Testis (tissue), 3 donors: Measurements from ENCODE around the gene XRCC4. TPM values are rescaled to one million over a fixed set of nuclear protein-coding genes. Genes with fewer than 3 reads are reported as not detected.
A peak's percentile ranks its signal among the peaks of the same experiment; 100 is the strongest.

ENCODE experiments used
- DNase-seq: peaks from one replicate; pipeline ENCODE4 v3.0.0-alpha.2; 2019
- H3K27ac ChIP-seq, 2 donors: fragments of 200-600 bp; sonication (generic); one replicate each; pipeline ENCODE4 v1.5.1; 2019
- H3K27me3 ChIP-seq: fragments of 200-600 bp; sonication (generic); one replicate; pipeline ENCODE4 v1.5.1; 2019
- H3K36me3 ChIP-seq: fragments of 200-600 bp; sonication (generic); one replicate; pipeline ENCODE4 v1.5.1; 2017; ENCODE audit warnings: low read depth; ENCODE audit errors: missing control alignments
- H3K4me1 ChIP-seq: fragments of 200-600 bp; sonication (generic); one replicate; pipeline ENCODE4 v1.5.1; 2019
- H3K4me3 ChIP-seq, 2 donors: fragments of 200-600 bp; sonication (generic); one replicate each; pipeline ENCODE4 v1.5.1; 2017 to 2019
- H3K9me3 ChIP-seq: fragments of 200-600 bp; sonication (generic); one replicate; pipeline ENCODE4 v1.5.1; 2017
- POLR2A ChIP-seq: fragments of 450-650 bp; IDR thresholded peaks from one replicate; pipeline ENCODE4 v1.6.1; 2017; ENCODE audit warnings: antibody characterized with exemption, mild to moderate bottlenecking, moderate library complexity
- WGBS, 2 donors: methylation state at CpG; one replicate each; pipeline ENCODE4 v1.1.5; 2018; 5-methylcytosine and 5-hydroxymethylcytosine counted together
- intact Hi-C: fragments of 100-400 bp; cut with DNase I; formaldehyde crosslinking; loops from one replicate; pipeline ENCODE4 v1.15.1; 2023; ENCODE audit warnings: low total_unique reads
- polyA plus RNA-seq: library from polyadenylated mRNA; stranded (reverse); fragments of 350-450 nt; fragmentation: Illumina TruSeq; extraction: RNeasy Lipid Tissue Mini Kit (QIAGEN cat#74804); gene quantifications from one replicate; pipeline ENCODE4 v1.2.3, GENCODE V29; 2014; ENCODE audit warnings: low read depth, low replicate concordance; ENCODE audit not compliant: insufficient read depth
- total RNA-seq, 2 donors: library from RNA; depleted of rRNA; stranded (reverse); fragments of >200 nt; gene quantifications; one replicate each; pipeline ENCODE4 v1.2.3, GENCODE V29; 2016
- TF ChIP-seq, protein P1 (sequence below), 3 experiments: fragments of 450-650 bp in 2 of 3; fragments of 200-600 bp in 1 of 3; sonication (generic) in 1 of 3; IDR thresholded peaks; one replicate each; pipeline ENCODE4 v1.5.1; 2016 to 2019; ENCODE audit warnings: antibody characterized with exemption in 3 of 3, mild to moderate bottlenecking in 2 of 3, moderate library complexity in 1 of 3

Gene XRCC4
- total and polyA plus RNA-seq, 3 donors from 2014 or later, result 14.2 to 23.3 (median 17.1) TPM

DNA sequence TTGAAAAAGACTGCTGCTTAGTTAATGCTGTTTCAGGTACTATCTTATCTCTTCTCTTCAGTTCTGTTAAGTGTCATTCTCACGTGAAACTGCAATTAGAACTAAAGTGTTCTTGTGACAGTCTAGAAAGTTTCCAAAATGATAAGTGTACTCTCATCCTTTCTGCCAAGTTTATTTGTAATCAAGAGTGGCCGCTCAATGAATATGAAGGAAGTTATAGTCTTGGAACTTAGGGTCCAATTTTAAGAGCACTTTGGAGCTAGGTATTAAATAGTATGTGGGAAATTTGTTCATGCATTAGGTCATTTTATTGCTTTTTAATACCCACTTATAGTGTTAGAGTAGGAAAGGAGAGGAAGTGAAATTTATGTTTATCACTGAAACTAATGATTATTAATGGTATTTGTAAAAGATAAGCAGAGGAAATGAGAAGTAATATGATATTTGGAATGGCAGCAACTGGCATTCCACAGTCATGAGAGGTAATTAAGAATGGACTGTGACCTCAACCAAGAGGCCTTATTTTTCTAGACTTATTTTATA lies 20.4 kb downstream of the XRCC4 start:
- Histone ChIP-seq H3K27ac (peak overlapping the region in 1 of 2 donors; percentile 8), H3K27me3 (no peaks in the 10 kb centered on the region), H3K4me1 (no peaks in the 10 kb centered on the region), H3K9me3 (no peaks in the 10 kb centered on the region), H3K36me3 (no peaks in the 10 kb centered on the region), H3K4me3 (no peak overlapping the region)
- no peak for DNase-seq
- 67 to 90% methylated on average over 2 of the region's 2 CpGs for WGBS, 2 donors
- no peak for TF ChIP-seq POLR2A
- TF ChIP-seq, protein P1, sequence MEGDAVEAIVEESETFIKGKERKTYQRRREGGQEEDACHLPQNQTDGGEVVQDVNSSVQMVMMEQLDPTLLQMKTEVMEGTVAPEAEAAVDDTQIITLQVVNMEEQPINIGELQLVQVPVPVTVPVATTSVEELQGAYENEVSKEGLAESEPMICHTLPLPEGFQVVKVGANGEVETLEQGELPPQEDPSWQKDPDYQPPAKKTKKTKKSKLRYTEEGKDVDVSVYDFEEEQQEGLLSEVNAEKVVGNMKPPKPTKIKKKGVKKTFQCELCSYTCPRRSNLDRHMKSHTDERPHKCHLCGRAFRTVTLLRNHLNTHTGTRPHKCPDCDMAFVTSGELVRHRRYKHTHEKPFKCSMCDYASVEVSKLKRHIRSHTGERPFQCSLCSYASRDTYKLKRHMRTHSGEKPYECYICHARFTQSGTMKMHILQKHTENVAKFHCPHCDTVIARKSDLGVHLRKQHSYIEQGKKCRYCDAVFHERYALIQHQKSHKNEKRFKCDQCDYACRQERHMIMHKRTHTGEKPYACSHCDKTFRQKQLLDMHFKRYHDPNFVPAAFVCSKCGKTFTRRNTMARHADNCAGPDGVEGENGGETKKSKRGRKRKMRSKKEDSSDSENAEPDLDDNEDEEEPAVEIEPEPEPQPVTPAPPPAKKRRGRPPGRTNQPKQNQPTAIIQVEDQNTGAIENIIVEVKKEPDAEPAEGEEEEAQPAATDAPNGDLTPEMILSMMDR (IDR thresholded peaks at IDR 0.05), result no peak
- intact Hi-C loops, result no loop called here

DNA sequence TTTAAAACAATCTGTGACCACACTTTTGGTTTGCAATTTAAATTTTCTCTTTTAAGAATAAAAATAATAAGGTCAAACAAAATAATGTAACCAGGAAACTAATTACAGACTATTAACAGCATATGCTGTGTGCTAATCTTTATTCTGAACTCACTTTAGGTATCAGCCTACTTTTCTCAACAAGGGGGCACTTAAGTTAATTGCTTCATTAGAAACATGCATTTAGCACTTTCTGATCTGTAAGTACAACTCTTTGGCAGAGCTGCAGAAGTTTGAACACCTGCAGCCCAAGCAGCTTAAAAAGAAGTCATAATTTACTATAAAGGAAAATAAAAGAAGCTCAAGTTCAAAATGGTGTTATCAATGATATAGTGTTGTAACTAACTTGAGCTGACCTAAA lies 21.7 kb downstream of the XRCC4 start:
- TF ChIP-seq POLR2A, result no peak
- TF ChIP-seq, protein P1 (IDR thresholded peaks at IDR 0.05), result no peak
- intact Hi-C loops, result no loop called here

DNA sequence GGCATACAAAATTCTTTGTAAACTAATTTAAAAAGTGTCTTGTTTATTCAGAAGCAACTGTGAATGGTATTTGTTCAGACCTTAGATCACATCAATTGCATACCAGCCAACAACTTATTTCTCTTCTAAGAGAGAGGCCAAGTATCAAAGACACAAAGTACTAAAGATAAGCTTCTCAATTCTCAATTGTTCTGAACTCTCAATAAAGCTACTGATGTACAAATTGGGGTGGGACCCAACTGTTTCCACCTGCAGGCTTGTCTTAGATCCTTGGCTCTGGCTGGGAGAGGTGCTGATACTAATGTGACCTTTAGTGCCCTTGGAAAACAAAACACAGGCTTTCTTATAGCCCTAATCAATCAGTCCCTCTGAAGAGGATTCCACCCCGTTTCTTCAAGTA lies 22.1 kb downstream of the XRCC4 start:
- no peaks in the 10 kb centered on the region for H3K4me1 ChIP-seq
- intact Hi-C loops, result no loop called here
- peak; percentile 72 for DNase-seq
- no peaks in the 10 kb centered on the region for H3K9me3 ChIP-seq
- no peak overlapping the region for H3K4me3 ChIP-seq
- no peaks in the 10 kb centered on the region for H3K36me3 ChIP-seq
- WGBS, 2 donors, result 61 to 71% methylated on average over 1 of the region's 1 CpG
- no peak for TF ChIP-seq POLR2A
- TF ChIP-seq, protein P1 (IDR thresholded peaks at IDR 0.05), result no peak
- H3K27me3 ChIP-seq, result no peaks in the 10 kb centered on the region
- H3K27ac ChIP-seq, result peak overlapping the region; percentile 3 to 36

More for the DNA sequence above, 21.7 kb downstream of the XRCC4 start:
- DNase-seq, result peak; percentile 15
- no peak overlapping the region for H3K4me3 ChIP-seq
- peak overlapping the region in 1 of 2 donors; percentile 14 for H3K27ac ChIP-seq
- no peaks in the 10 kb centered on the region for H3K36me3 ChIP-seq
- H3K4me1 ChIP-seq, result no peaks in the 10 kb centered on the region
- H3K27me3 ChIP-seq, result no peaks in the 10 kb centered on the region
- H3K9me3 ChIP-seq, result no peaks in the 10 kb centered on the region

DNA sequence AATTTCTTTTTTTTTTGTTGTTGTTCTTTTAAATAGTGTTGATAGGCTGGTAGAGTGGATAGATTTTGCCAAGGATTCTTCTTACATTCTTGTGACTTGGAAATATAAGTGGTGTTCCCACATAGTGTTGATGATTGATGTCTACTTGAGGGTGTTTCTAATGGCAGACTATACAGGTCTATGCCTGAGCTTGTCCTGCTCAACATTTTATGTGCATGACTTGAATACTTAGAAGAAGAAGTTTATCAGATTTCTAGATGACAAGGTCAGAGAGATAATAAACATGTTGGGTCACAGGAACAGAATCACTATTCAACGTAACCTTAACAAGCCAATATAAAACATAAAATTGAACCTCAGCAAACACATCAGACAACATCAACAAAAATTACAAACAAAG lies 24.2 kb downstream of the XRCC4 start:
- no peak for DNase-seq
- TF ChIP-seq POLR2A, result no peak
- TF ChIP-seq, protein P1 (IDR thresholded peaks at IDR 0.05), result no peak
- Histone ChIP-seq H3K4me1 (no peaks in the 10 kb centered on the region), H3K27ac (peak overlapping the region in 1 of 2 donors; percentile 7), H3K36me3 (no peaks in the 10 kb centered on the region), H3K27me3 (no peaks in the 10 kb centered on the region), H3K9me3 (no peaks in the 10 kb centered on the region), H3K4me3 (no peak overlapping the region)
- intact Hi-C loops, result no loop called here
- WGBS, 2 donors, result 68 to 89% methylated on average over 1 of the region's 1 CpG

DNA sequence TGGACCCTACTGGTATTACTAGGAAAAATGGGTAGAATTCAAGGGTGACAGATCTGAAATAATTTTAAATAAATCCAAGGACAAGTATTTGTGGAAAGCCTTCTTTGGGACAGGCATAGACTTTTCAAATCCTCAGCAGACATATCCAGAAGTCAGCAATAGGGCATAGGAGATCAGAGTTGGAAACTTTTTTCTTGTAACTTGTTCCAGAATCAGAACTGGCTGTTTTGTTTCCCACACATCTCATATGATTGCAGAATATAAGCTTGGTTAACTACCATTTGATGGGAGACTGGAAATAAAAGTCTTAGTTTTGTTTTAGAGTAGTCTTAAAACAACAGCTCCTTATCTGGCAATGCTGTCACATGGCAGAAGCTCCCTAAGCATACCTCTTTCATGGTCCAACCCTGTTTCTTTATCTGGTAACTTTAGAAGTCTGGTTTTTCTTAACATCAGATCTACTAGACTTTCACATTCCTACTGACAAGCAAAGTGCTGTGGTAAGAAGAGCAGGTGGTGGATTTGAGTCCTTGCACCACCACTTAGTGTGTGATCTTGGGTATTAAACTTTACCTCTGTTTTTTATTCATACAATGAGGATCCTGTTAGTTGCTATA lies 25.1 kb downstream of the XRCC4 start:
- Histone ChIP-seq H3K27ac (peak overlapping the region in 1 of 2 donors; percentile 7), H3K9me3 (no peaks in the 10 kb centered on the region), H3K27me3 (no peaks in the 10 kb centered on the region), H3K4me1 (no peaks in the 10 kb centered on the region), H3K36me3 (no peaks in the 10 kb centered on the region), H3K4me3 (no peak overlapping the region)
- TF ChIP-seq POLR2A, result no peak
- TF ChIP-seq, protein P1 (IDR thresholded peaks at IDR 0.05), result no peak
- DNase-seq, result no peak
- intact Hi-C loops, result no loop called here
